ENCODE data around the gene C7. TPM values are rescaled to one million over a fixed set of nuclear protein-coding genes. Genes with fewer than 3 reads are reported as not detected.

The C7 gene
- total and polyA plus RNA-seq, 5 donors from 2014 or later: not detected

DNA sequence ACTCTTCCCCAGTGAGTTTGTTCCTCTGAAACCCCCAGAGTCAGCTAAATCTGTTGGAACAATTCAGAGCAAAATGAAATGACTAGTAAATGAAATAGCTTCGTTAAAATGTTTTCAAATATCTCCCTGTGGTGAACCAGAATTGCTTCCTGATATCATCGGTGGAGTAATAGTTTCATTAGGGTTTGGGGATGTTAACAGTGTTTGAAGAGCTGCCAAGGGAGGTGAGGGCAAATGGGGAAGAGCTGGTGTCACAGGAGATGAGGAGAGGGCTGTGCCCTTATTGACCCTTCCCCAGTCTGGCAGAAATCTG, 4.3 kb upstream of the C7 start:
- no peak for DNase-seq
- Histone ChIP-seq H3K27ac (ENCODE audit: insufficient read depth, low read length, poor library complexity, severe bottlenecking) (no peak overlapping the region), H3K27me3 (ENCODE audit: control insufficient read depth, insufficient read depth, low read length) (no peaks in the 10 kb centered on the region), H3K9me3 (ENCODE audit: control insufficient read depth in 2 of 2, low read length in 2 of 2) (no peaks in the 10 kb centered on the region), H3K4me3 (ENCODE audit: low read depth, low read length) (no peak overlapping the region), H3K36me3 (ENCODE audit: control insufficient read depth, insufficient read depth, low read length) (no peaks in the 10 kb centered on the region), H3K4me1 (ENCODE audit: control insufficient read depth, insufficient read depth, low read length, poor library complexity, severe bottlenecking) (no peaks in the 10 kb centered on the region)
- Mint-ChIP-seq H3K27me3 (peaks cover 20% of the 10 kb centered on the region), H3K9me3 (no peaks in the 10 kb centered on the region), H3K36me3 (no peaks in the 10 kb centered on the region), H3K27ac (no peak overlapping the region), H3K4me1 (peaks cover 0 to 4% (median under 1%) of the 10 kb centered on the region in 4 donors), H3K4me3 (no peak overlapping the region)
- no peak for ATAC-seq (ENCODE audit: low read depth in 2 of 2)

DNA sequence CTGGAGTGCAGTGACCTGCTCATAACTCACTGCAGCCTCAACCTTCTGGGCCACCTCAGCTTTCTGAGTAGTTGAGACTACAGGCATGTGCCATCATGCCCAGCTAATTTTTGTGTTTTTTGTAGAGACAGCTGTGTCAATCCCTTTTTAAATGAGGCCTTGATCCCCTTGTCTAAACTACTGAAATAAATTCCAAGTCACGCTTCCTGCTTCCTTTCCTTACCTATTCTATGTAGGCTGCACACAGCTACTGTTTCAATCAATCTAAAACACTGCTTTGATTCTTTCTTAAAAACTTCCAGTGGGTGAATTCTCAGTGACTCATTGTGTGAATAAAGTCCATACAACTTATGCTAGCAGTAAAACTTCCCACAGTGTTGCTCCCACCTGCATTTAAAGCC, 2.9 kb upstream of the C7 start:
- H3K9me3 Mint-ChIP-seq: no peaks in the 10 kb centered on the region
- Histone ChIP-seq H3K27ac (ENCODE audit: insufficient read depth, low read length, poor library complexity, severe bottlenecking) (no peak overlapping the region), H3K36me3 (ENCODE audit: control insufficient read depth, insufficient read depth, low read length) (no peaks in the 10 kb centered on the region), H3K4me3 (ENCODE audit: low read depth, low read length) (no peak overlapping the region), H3K27me3 (ENCODE audit: control insufficient read depth, insufficient read depth, low read length) (no peaks in the 10 kb centered on the region), H3K4me1 (ENCODE audit: control insufficient read depth, insufficient read depth, low read length, poor library complexity, severe bottlenecking) (no peaks in the 10 kb centered on the region), H3K9me3 (ENCODE audit: control insufficient read depth in 2 of 2, low read length in 2 of 2) (no peaks in the 10 kb centered on the region)
- no peak overlapping the region for H3K4me3 Mint-ChIP-seq
- no peak overlapping the region for H3K27ac Mint-ChIP-seq
- H3K36me3 Mint-ChIP-seq: no peaks in the 10 kb centered on the region
- no peak for DNase-seq
- peaks cover 24% of the 10 kb centered on the region for H3K27me3 Mint-ChIP-seq
- no peak for ATAC-seq (ENCODE audit: low read depth in 2 of 2)
- peaks cover 0 to 4% (median under 1%) of the 10 kb centered on the region in 4 donors for H3K4me1 Mint-ChIP-seq

DNA sequence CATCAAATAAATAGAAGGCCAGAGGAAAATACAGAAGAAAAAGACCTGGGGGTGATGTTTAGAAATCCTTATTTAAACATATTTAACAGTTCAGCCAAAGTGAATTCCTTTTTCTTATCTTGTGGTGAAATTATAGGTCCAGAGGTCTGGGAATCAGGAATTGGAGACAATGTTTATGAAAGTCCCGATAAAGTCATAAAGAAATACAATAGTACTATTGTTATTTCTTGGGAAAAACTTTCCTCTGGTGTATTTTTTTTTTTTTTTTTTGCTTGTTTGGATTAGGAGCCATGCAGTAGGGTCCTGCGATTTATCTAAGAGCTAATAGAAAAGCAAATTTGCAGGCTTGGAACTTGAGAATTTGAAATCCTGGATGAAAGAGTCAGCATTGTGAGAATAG, 426 bp downstream of the C7 start:
- no peak overlapping the region for H3K4me3 Mint-ChIP-seq
- no peak for DNase-seq
- Histone ChIP-seq H3K27ac (ENCODE audit: insufficient read depth, low read length, poor library complexity, severe bottlenecking) (no peak overlapping the region), H3K4me3 (ENCODE audit: low read depth, low read length) (no peak overlapping the region), H3K36me3 (ENCODE audit: control insufficient read depth, insufficient read depth, low read length) (no peaks in the 10 kb centered on the region), H3K27me3 (ENCODE audit: control insufficient read depth, insufficient read depth, low read length) (no peaks in the 10 kb centered on the region), H3K9me3 (ENCODE audit: control insufficient read depth in 2 of 2, low read length in 2 of 2) (no peaks in the 10 kb centered on the region), H3K4me1 (ENCODE audit: control insufficient read depth, insufficient read depth, low read length, poor library complexity, severe bottlenecking) (no peaks in the 10 kb centered on the region)
- H3K9me3 Mint-ChIP-seq: no peaks in the 10 kb centered on the region
- H3K36me3 Mint-ChIP-seq: no peaks in the 10 kb centered on the region
- ATAC-seq (ENCODE audit: low read depth in 2 of 2): no peak
- peaks cover 0 to 4% (median under 1%) of the 10 kb centered on the region in 4 donors for H3K4me1 Mint-ChIP-seq
- H3K27ac Mint-ChIP-seq: no peak overlapping the region
- H3K27me3 Mint-ChIP-seq: peaks cover 24% of the 10 kb centered on the region

DNA sequence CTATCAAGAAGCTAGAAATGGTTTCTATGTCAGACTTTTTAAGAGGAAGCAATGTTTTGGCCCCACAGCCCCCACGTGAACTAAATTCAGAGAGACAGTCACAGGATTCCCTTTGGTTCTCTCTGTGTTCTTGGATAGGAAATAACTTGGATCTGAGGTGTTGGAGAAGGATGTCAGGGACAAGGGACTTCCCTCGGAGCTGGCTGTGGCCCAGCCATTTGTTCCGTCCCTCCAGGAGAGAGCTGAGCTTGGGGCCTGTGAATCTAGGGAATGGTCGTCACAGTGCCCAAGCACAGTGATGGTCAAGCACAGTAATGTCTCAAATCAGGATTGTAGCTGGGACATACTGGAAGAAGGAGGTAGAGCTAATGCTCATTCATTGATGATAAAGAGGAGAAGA, 2.0 kb downstream of the C7 start:
- H3K4me3 Mint-ChIP-seq: no peak overlapping the region
- DNase-seq (no peak), ATAC-seq (ENCODE audit: low read depth in 2 of 2) (no peak)
- Histone ChIP-seq H3K36me3 (ENCODE audit: control insufficient read depth, insufficient read depth, low read length) (no peaks in the 10 kb centered on the region), H3K4me1 (ENCODE audit: control insufficient read depth, insufficient read depth, low read length, poor library complexity, severe bottlenecking) (no peaks in the 10 kb centered on the region), H3K9me3 (ENCODE audit: control insufficient read depth in 2 of 2, low read length in 2 of 2) (no peaks in the 10 kb centered on the region), H3K27ac (ENCODE audit: insufficient read depth, low read length, poor library complexity, severe bottlenecking) (no peak overlapping the region), H3K27me3 (ENCODE audit: control insufficient read depth, insufficient read depth, low read length) (peaks cover 4% of the 10 kb centered on the region), H3K4me3 (ENCODE audit: low read depth, low read length) (no peak overlapping the region)
- no peak overlapping the region for H3K27ac Mint-ChIP-seq
- H3K4me1 Mint-ChIP-seq: no peaks in the 10 kb centered on the region
- H3K9me3 Mint-ChIP-seq: no peaks in the 10 kb centered on the region
- no peaks in the 10 kb centered on the region for H3K36me3 Mint-ChIP-seq
- H3K27me3 Mint-ChIP-seq: peaks cover 20% of the 10 kb centered on the region

DNA sequence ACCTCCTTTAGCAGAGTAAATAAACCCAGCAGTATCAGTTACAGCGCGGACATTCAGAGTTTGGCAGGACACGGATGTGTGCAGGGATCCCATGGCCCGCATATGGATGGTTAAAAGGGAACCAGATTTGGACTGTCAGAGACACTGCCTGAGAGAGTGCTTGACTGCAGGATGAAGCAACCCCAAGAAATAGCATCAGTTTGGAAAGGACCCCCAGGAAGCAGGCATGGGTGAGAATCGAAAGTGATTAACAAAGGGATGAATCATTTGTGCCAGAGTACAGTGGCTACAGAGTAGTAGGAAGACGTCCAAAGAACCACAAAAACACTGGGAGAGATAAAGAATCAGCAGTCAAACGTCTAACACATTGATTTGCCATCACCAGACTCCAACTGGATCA, 5.5 kb downstream of the C7 start:
- Mint-ChIP-seq H3K9me3 (peaks cover 0 to 2% (median 0%) of the 10 kb centered on the region in 7 donors), H3K4me3 (no peak overlapping the region), H3K27ac (no peak overlapping the region), H3K36me3 (no peaks in the 10 kb centered on the region), H3K4me1 (no peaks in the 10 kb centered on the region), H3K27me3 (peaks cover 22% of the 10 kb centered on the region)
- H3K4me3 ChIP-seq (ENCODE audit: low read depth, low read length): no peak overlapping the region
- H3K27me3 ChIP-seq (ENCODE audit: control insufficient read depth, insufficient read depth, low read length): peaks cover 4% of the 10 kb centered on the region
- no peak for DNase-seq
- no peaks in the 10 kb centered on the region for H3K4me1 ChIP-seq (ENCODE audit: control insufficient read depth, insufficient read depth, low read length, poor library complexity, severe bottlenecking)
- no peaks in the 10 kb centered on the region for H3K36me3 ChIP-seq (ENCODE audit: control insufficient read depth, insufficient read depth, low read length)
- H3K9me3 ChIP-seq (ENCODE audit: control insufficient read depth in 2 of 2, low read length in 2 of 2): no peaks in the 10 kb centered on the region
- ATAC-seq (ENCODE audit: low read depth in 2 of 2): no peak
- H3K27ac ChIP-seq (ENCODE audit: insufficient read depth, low read length, poor library complexity, severe bottlenecking): no peak overlapping the region

DNA sequence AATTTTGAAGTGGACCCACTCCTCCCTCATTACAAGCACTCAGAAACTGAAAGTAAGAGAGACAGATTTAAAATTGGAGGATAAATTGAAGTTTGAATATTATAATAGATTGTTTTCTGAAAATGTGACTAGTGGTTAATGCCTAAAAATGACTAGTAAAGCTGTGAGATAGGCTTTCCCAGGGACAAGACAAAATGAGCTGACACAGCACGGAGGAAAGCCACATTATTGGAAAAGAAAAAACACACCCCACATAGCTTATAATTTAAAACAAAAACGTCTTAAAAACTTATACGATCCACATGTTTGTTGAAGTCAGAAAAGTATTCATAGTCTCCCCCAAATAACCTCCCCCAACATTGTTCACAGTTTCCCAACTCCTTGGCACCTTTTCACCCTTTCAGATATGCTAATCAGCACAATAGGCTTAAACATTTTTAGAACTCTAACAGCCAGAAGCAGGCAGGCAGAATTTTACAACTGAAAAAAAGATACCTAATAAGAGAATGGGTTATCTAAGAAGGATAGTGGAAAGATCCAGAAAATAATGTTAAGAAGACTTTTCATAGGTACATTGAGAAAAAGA, 6.1 kb downstream of the C7 start:
- DNase-seq: no peak
- peaks cover 23% of the 10 kb centered on the region for H3K27me3 Mint-ChIP-seq
- no peaks in the 10 kb centered on the region for H3K4me1 ChIP-seq (ENCODE audit: control insufficient read depth, insufficient read depth, low read length, poor library complexity, severe bottlenecking)
- no peaks in the 10 kb centered on the region for H3K36me3 ChIP-seq (ENCODE audit: control insufficient read depth, insufficient read depth, low read length)
- H3K4me3 ChIP-seq (ENCODE audit: low read depth, low read length): no peak overlapping the region
- no peak overlapping the region for H3K27ac ChIP-seq (ENCODE audit: insufficient read depth, low read length, poor library complexity, severe bottlenecking)
- no peaks in the 10 kb centered on the region for H3K36me3 Mint-ChIP-seq
- H3K9me3 Mint-ChIP-seq: peaks cover 0 to 2% (median 0%) of the 10 kb centered on the region in 7 donors
- no peak for ATAC-seq (ENCODE audit: low read depth in 2 of 2)
- H3K9me3 ChIP-seq (ENCODE audit: control insufficient read depth in 2 of 2, low read length in 2 of 2): no peaks in the 10 kb centered on the region
- H3K27me3 ChIP-seq (ENCODE audit: control insufficient read depth, insufficient read depth, low read length): peaks cover 4% of the 10 kb centered on the region
- no peaks in the 10 kb centered on the region for H3K4me1 Mint-ChIP-seq
- H3K27ac Mint-ChIP-seq: no peak overlapping the region
- no peak overlapping the region for H3K4me3 Mint-ChIP-seq

DNA sequence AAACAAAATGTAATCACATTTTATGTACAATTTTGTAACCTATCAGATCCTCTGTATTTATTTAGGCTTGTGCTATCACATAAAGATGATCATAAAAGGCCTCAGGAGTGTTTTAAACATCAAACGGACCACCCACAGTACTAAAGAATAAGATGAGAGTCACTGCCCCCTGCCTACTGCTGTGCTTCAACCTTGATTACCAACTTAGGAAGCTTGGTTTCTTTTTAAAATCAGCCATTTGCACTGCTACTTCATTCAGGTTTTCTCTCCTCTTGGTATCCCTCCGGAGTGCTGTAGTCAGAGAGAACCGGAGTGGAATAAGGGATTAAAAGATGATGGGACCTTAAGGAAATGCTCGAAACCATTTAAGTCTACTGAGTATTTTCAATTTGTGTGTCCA, 6.9 kb downstream of the C7 start:
- no peak overlapping the region for H3K4me3 ChIP-seq (ENCODE audit: low read depth, low read length)
- H3K27ac ChIP-seq (ENCODE audit: insufficient read depth, low read length, poor library complexity, severe bottlenecking): no peak overlapping the region
- no peaks in the 10 kb centered on the region for H3K9me3 ChIP-seq (ENCODE audit: control insufficient read depth in 2 of 2, low read length in 2 of 2)
- no peaks in the 10 kb centered on the region for H3K4me1 Mint-ChIP-seq
- no peak for DNase-seq
- H3K27me3 ChIP-seq (ENCODE audit: control insufficient read depth, insufficient read depth, low read length): peaks cover 4% of the 10 kb centered on the region
- peaks cover 0 to 2% (median 0%) of the 10 kb centered on the region in 7 donors for H3K9me3 Mint-ChIP-seq
- no peaks in the 10 kb centered on the region for H3K4me1 ChIP-seq (ENCODE audit: control insufficient read depth, insufficient read depth, low read length, poor library complexity, severe bottlenecking)
- H3K36me3 Mint-ChIP-seq: no peaks in the 10 kb centered on the region
- peaks cover 20% of the 10 kb centered on the region for H3K27me3 Mint-ChIP-seq
- H3K36me3 ChIP-seq (ENCODE audit: control insufficient read depth, insufficient read depth, low read length): no peaks in the 10 kb centered on the region
- H3K27ac Mint-ChIP-seq: no peak overlapping the region
- no peak overlapping the region for H3K4me3 Mint-ChIP-seq
- ATAC-seq (ENCODE audit: low read depth in 2 of 2): no peak

DNA sequence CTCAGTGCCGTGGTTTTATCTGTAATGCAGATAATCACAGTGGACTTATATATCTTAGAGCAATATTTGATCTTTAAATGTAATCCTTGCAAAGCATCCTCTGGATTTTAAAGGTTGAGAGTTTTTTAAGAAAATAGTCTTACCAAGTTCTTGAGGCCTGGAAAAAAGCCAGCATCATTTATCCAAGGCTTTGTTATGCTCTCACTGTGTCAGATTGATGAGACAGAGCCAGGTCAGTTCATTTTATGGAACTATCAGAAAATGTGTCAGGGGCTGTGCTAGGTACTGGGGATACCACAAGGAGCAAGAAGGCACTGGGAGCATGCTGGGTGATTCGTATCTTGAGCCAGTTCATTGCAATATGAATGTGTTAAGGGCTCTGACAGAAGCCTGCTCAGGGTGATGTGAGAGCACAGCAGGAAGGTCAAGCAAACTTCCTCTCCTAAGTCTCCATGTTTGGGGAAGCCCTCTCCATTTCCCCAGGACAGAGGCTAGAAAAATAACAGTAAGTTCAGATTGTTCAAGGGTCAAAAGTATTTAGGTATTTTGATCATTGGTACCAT, 19.7 kb downstream of the C7 start:
- DNase-seq: no peak
- Histone ChIP-seq H3K4me3 (ENCODE audit: low read depth, low read length) (no peak overlapping the region), H3K4me1 (ENCODE audit: control insufficient read depth, insufficient read depth, low read length, poor library complexity, severe bottlenecking) (no peaks in the 10 kb centered on the region), H3K36me3 (ENCODE audit: control insufficient read depth, insufficient read depth, low read length) (no peaks in the 10 kb centered on the region), H3K27me3 (ENCODE audit: control insufficient read depth, insufficient read depth, low read length) (no peaks in the 10 kb centered on the region), H3K9me3 (ENCODE audit: control insufficient read depth in 2 of 2, low read length in 2 of 2) (peaks cover 8 to 12% of the 10 kb centered on the region in 2 experiments), H3K27ac (ENCODE audit: insufficient read depth, low read length, poor library complexity, severe bottlenecking) (no peak overlapping the region)
- no peak for ATAC-seq (ENCODE audit: low read depth in 2 of 2)
- H3K36me3 Mint-ChIP-seq: no peaks in the 10 kb centered on the region
- H3K27me3 Mint-ChIP-seq: no peaks in the 10 kb centered on the region
- peaks cover 0 to 16% (median 7%) of the 10 kb centered on the region in 7 donors for H3K9me3 Mint-ChIP-seq
- H3K4me3 Mint-ChIP-seq: no peak overlapping the region
- H3K4me1 Mint-ChIP-seq: no peaks in the 10 kb centered on the region
- no peak overlapping the region for H3K27ac Mint-ChIP-seq

Data from CD4-positive, CD25-positive, alpha-beta regulatory T cell (primary cell).